ACHN (cell line): ENCODE measurements around the gene C22orf15.

Source experiments
- DNase-seq: peaks from one replicate; pipeline ENCODE4 v3.0.0-alpha.2; 2015
- in situ Hi-C: cut with HindIII; loops from 2 replicates; pipeline ENCODE4 v1.10.0; 2017; ENCODE audit warnings: low sequenced_read_pairs, low pct_ligation_motif_present, low pct_unique_long_range_greater_than_20kb

The C22orf15 gene

GRCh38 chr22:23782703-23783102, 19.9 kb downstream of the C22orf15 start:
- in situ Hi-C loops, result no loop called here
- no peak for DNase-seq

- in situ Hi-C loops, result no loop called here
- no peak for DNase-seq
These were observed 20.7 kb downstream of the C22orf15 start for GRCh38 chr22:23783265-23784150.

GRCh38 chr22:23784215-23784732, 21.5 kb downstream of the C22orf15 start:
- in situ Hi-C loops, result no loop called here
- no peak for DNase-seq

GRCh38 chr22:23786261-23786710, 23.5 kb downstream of the C22orf15 start:
- in situ Hi-C loops, result no loop called here
- DNase-seq, result no peak

- DNase-seq, result peak; percentile 89
- in situ Hi-C loops, result no loop called here
These were observed 24.2 kb downstream of the C22orf15 start, which contains the start of gene SMARCB1 for GRCh38 chr22:23786752-23787599. TSS of gene SMARCB1 (plus strand) at chr22:23786966. CDS start at chr22:23787170, 204 bp downstream.

- in situ Hi-C loops, result no loop called here
- no peak for DNase-seq
These were observed 24.8 kb downstream of the C22orf15 start for GRCh38 chr22:23787600-23787896.

GRCh38 chr22:23787910-23788309, 25.1 kb downstream of the C22orf15 start:
- no peak for DNase-seq
- in situ Hi-C loops, result no loop called here

- in situ Hi-C loops, result no loop called here
- no peak for DNase-seq
These were observed 26.3 kb downstream of the C22orf15 start for GRCh38 chr22:23789121-23789520.

GRCh38 chr22:23789638-23790037, 26.8 kb downstream of the C22orf15 start:
- in situ Hi-C loops, result no loop called here
- DNase-seq, result no peak

- in situ Hi-C loops, result no loop called here
- no peak for DNase-seq
These were observed 28.3 kb downstream of the C22orf15 start for GRCh38 chr22:23790819-23791737.

- in situ Hi-C loops, result no loop called here
- no peak for DNase-seq
These were observed 29.2 kb downstream of the C22orf15 start for GRCh38 chr22:23791738-23792645.

- in situ Hi-C loops, result no loop called here
- no peak for DNase-seq
These were observed 30.5 kb downstream of the C22orf15 start for GRCh38 chr22:23793326-23793725.

GRCh38 chr22:23796461-23796860, 33.7 kb downstream of the C22orf15 start:
- in situ Hi-C loops, result no loop called here
- DNase-seq, result no peak

- in situ Hi-C loops, result no loop called here
- no peak for DNase-seq
These were observed 37.8 kb downstream of the C22orf15 start for GRCh38 chr22:23800297-23801237.

GRCh38 chr22:23801238-23801821, 38.5 kb downstream of the C22orf15 start:
- no peak for DNase-seq
- in situ Hi-C loops, result no loop called here

- DNase-seq, result no peak
- in situ Hi-C loops, result no loop called here
These were observed 39.1 kb downstream of the C22orf15 start for GRCh38 chr22:23801886-23802377.
